ENCODE data around the gene FBXO17.

FBXO17 gene

DNA sequence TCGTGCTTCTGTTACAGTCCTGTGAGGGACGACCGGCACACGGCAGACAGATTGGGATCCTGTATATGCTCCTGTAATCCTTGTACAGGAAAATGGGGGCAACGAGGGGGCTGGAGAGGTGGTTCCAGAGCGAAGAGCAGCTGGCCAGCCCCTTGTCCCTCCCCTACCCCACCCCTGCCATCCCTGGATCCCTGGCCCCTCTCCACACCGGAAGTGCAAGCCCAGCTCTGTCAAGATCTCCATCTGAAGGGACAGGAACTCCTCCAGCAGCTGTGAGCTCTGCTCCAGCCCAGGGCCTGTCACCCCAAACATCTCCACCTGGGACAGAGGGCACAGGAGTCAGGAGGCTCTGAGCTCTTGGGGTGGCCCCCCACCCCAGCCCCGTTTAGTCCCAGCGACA lies 58.0 kb downstream of the FBXO17 start:
- DNase-seq (ENCODE audit: low spot score): no peak

DNA sequence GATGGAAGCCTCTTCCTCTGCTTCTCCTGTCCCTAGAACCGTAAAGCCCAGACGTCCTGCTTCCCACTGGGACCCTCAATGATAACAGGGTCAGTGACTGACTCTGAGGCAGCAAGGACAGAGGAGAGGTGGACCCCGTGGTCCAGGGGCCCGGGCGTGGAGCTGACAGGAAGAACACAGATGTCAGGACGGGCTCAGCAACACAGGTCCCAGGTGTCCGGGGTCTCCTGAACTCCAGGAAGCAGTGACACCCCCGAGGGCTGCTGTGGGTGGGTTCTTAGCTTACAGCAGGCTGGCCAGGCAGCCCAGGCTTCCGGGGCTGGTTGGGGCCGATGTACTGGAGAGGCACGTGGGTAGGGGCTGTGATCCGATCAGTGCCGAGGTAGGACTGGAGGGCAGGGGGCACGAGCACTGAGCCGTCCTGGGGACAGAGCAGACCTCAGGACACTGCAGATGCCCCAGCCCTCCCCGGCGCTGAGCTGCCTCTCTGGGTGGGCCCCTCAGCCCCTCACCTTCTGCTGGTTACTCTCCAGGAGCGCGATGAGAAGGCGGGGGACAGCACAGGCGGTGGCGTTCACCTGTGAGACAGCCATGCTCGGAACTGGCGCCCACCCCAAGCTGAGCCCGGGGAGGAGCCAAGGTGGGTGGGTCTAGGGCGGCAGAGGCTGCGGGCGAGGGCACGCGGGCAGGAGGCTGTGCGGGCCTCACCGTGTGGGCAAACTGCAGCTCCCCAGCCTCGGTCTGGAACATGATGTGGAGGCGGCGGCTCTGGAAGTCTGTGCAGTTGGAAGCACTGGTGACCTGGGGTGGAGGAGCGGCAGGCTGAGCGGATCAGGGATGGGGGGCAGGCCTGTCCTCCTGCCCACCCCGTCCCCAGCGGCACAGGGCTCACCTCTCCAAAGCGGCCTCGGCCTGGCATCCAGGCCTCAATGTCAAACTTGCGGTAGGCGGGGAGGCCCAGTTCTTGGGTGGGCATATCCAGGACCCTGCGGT lies 59.9 kb downstream of the FBXO17 start:
- no peak for DNase-seq (ENCODE audit: low spot score)

DNA sequence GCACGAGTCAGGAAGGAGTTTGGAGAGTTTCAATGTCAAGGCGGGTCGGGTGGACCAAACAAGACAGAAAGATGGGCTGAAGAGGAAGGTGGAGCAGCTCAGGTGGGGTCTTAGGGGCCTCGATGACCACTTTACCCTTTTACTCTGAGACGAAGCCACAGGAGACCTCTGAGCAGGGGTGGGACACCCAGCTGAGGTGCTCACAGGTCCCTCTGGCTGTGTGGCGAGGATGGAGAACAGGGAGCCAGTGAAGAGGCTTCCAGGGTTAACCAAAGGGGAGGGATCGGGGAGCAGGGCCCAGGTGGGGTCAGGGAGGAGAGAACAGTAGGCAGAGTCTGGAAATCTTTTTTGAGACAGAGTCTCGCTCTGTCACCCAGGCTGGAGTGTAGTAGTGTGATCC lies 61.6 kb downstream of the FBXO17 start:
- DNase-seq (ENCODE audit: low spot score): no peak

DNA sequence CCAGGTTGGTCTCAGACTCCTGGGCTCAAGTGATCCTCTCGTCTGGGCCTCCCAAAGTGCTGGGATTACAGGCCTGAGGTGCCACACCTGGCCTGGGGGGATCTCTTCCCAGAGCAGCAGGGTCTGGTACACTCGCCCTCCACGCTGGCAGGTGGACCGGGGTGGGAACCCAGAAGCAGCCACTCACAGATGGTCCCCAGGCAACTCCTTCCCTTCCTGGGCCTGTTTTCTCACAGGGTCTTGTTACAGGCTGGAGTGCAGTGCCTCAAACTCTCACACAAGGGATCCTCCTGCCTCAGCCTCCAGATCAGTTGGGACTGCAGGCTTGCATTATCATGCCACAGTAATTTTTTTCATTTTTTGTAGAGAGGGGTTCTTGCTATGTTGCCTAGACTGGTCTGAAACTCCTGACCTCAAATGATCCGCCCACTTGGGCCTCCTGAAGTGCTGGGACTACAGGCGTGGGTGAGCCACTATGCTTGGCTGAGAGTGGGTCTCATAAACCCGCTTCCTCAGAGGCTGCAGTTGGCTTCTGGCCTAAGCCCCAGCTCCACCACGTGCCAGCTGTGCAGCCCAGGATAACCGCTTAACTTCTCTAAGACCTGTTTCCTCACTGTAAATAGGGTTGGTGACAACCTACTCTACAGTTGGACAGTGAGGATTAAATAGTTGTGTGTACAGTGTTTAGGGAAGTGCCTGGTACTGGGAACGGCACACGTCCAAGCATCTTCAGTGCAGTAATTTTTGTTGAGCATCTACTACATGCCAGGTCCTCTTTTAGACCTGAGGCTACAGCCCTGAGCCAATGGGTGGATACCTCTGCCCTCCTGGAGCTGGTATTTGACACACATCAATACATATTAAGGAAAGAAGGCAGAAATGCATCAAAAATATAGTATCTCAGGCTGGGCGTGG lies 62.7 kb downstream of the FBXO17 start:
- no peak for DNase-seq (ENCODE audit: low spot score)

DNA sequence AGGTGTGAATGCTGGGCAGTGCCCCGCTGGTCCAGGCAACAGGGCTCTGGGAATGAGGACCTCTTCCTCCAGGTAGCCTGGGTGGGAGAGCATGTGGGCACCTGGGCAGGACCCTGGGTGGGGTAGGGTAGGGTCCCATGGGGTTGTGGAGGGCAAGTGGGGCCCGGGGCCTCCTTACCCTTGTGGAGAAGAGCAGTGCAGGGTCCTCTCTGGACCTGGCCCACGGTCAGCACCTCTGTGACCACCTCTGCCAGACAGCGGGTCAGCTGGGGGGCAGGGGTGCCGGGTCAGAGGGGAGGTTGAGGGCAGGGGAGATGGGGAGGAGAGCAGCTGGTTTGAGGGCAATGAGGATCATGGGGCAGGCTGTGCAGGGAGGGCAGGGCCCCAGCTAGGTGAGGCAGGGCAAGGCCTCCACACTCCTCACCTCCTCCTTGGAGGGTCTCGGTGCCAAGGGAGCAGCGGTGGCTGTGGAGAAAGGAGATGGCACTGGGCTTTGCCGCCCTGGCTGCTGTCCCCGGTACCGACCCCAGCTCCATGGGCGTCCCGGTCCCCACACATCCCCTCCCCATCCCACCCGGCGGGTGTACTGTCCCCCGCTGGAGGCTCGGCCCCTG lies 64.0 kb downstream of the FBXO17 start:
- no peak for DNase-seq (ENCODE audit: low spot score)

DNA sequence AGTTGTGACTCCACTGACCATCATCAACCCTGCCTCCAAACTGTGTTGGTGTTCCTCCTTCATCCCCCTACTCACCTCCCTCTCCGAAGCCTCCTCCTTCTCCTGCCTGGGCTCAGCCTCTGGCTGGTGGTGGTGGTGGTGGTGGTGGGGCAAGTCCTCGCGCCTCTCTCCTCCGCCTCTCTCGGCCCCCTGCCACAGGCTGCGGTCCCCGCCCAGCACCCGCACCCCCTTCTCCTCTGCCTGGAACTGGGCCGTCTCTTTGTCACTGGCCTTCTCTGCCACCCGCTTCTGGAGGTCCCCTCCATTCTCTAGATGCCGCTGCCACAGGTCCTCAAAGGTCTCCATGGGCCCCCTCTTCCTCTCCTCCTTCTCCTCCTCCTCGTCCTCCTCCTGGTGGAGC lies 65.1 kb downstream of the FBXO17 start:
- DNase-seq (ENCODE audit: low spot score): no peak

DNA sequence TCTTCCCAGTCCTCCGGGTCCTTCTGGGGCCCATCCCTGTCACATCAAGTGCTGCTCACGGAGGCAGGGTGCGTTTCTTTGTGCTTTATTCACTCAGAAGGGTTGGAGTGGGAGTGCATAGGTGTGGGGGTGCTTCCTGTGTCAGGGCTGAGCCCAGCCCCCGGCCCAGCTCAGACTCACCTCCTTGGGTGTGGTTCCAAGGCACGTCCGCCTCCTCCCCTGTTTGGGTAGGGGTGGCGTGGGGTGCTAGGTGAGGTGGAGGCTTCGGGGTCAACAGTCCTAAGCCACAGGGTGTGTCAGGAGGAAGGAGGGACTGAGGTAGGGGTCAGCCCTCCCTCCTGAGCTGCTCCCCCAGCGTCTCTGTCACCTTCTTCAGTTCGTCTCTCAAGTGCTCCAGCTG lies 66.6 kb downstream of the FBXO17 start:
- no peak for DNase-seq (ENCODE audit: low spot score)

DNA sequence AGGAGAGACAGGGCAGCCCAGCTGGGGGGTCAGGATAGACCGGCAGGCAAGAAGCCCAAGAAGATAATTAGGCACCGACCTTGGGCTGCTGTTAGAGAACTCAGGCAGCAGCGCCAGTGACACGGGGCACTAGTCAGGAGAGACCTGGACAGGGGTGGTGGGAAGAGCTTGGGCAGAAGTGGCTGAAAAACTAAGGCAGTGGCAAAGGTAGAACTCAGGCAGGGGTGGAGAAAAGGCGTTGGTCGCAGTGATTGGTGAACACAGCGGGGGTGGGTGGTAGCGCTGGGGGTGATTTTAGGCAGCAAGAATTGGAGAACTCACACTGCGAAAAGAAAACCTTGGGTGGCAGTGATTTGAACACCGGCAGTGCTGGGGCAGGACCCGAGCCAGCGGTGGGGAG lies 67.9 kb downstream of the FBXO17 start:
- DNase-seq (ENCODE audit: low spot score): no peak

DNA sequence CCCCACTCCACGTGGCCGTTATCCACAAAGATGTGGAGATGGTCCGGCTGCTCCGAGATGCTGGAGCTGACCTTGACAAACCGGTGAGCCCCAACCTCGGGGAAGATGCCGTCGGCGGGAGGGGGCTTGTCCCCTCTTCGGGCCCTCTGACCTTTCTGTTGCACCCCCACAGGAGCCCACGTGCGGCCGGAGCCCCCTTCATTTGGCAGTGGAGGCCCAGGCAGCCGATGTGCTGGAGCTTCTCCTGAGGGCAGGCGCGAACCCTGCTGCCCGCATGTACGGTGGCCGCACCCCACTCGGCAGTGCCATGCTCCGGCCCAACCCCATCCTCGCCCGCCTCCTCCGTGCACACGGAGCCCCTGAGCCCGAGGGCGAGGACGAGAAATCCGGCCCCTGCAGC lies 68.3 kb downstream of the FBXO17 start:
- DNase-seq (ENCODE audit: low spot score): no peak

DNA sequence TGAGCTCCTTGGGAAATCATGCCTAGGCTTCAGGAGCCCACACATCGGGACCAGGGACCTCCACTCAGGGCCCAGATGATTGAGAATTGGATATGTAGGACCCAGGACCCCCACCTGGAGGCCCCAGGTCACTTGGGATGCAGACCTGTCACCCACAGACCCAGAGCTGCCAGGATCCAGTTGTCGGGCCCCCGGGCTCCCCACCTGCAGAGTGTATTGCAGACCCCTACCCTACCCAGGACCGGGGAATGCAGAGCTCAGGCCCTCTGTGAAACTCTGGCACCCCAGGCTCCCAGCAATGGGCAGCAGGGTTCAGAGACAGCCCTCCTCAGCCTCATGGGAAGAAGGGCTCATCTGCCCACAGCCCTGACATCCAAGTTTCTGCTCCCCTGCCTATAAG lies 69.9 kb downstream of the FBXO17 start:
- no peak for DNase-seq (ENCODE audit: low spot score)

DNA sequence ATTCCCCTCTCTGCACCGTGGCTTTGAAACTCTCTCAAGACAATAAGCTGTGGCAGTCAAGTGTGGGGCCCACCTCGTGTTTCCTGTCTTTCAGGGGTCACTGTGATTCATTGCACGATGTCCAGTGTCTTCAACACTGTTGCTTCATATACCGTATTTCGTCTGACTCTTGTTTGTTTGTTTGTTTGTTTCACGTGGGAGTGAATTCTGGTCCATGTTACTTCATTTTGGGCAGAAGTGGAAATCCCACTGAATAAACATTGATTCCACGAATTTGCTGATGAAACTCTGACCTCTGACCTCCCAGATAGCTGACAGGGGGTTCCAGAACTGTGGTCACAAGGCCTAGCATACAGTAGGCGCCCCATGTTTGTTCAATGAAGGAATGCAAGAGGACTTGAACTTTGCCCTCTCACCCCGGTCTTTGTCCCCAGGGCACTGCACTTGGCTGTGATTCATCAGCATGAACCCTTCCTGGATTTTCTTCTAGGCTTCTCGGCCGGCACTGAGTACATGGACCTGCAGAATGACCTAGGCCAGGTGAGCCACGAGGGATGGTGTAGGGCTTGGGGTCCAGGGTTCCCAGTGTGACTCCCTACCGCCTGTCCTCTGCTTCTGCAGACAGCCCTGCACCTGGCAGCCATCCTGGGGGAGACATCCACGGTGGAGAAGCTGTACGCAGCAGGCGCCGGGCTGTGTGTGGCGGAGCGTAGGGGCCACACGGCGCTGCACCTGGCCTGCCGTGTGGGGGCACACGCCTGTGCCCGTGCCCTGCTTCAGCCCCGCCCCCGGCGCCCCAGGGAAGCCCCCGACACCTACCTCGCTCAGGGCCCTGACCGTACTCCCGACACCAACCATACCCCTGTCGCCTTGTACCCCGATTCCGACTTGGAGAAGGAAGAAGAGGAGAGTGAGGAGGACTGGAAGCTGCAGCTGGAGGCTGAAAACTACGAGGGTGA lies 70.7 kb downstream of the FBXO17 start:
- DNase-seq (ENCODE audit: low spot score): no peak

DNA sequence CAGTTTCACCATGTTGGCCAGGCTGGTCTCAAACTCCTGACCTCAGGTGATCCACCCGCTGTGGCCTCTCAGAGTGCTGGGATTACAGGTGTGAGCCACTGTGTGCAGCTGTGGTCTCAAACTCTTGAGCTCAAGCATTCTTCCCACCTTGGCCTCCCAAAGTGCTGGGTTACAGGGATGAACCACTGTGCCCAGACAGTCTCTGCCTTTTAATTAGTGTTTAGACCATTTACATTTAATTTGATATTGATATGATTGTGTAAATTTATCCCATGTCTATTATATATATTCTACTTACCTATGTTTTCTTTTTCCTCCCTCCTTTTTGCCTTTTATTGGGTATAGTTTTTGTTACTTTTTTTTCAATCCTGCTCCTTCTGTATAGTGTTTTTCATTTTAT lies 73.9 kb downstream of the FBXO17 start:
- DNase-seq (ENCODE audit: low spot score): no peak

DNA sequence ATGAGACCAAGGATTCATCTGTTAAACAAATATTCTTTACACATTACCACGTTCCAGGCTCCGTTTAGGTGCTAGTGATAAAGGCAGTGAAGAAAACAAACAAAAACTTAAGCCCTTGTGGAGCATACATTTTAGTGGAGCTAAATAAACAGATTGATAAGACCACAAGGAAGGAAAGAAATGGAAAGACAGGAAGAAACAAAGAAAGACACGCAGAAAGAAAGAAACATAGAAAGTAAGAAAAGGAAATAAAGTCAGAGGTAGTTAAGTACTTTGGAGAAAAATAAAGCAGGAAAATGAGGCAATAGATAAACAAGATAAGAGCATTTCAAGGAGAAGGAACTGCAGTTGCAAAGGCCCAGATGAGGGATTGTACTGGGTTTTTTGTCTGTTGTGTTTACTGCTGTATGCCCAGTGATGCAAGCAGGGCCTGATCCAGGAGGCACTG lies 74.8 kb downstream of the FBXO17 start:
- DNase-seq (ENCODE audit: low spot score): peak; percentile 28

DNA sequence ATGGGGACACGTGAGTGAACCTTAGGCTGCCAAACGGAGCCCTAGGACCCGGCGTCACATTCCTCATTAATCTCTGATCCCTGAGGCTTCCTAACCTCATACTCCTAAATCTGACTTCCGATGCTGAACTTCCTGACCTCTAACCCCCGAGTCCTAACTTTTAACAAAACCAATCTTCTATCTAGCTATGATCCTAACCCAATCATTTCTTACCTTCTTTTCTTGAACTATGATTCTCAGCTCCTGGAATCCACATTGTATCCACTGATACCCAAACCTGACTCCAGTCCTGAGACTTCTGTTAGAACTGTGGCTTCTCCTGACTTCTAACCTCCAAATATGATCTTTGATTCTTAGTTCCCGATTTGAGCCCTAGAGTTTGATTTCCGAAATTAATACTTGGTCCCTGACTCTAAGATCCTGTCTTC lies 75.3 kb downstream of the FBXO17 start:
- DNase-seq (ENCODE audit: low spot score): peak; percentile 85

DNA sequence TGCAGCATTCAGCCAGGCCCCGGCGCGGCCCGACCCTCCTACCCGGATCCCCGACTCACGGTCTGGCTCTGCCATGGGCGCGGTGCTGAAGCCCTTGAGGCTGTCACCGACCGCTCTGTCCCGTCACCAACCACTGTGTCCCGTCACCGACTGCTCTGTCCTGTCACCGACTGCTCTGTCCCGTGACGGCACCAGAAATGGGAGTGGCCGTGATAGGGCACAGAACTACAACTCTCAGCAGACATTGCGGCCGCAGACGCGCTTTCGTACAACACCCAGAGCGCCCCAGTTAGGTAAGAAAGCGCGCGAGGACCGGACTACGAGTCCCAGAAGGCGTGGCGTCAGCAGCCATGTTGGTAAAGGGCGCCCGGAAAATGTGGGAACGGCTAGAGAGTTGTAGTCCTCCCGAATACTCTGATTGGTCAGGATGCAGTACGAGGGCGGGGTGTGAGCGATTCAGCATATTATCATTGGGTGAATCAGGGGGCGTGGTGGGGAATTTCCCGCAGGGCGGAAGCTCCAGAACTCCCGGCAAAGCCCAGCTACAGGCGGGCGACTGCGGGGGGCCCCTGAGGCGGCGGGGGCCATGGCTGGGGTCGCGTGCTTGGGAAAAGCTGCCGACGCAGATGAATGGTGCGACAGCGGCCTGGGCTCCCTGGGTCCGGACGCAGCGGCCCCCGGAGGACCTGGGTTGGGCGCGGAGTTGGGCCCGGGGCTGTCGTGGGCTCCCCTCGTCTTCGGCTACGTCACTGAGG lies 75.9 kb downstream of the FBXO17 start, which contains the start of the genes NFKBIB and SIRT2:
TSS of gene NFKBIB (plus strand) at position 523 of the 755 bp plus-strand sequence. CDS start at position 587, 64 bp downstream.
TSS of gene SIRT2 (minus strand) at position 172 of the 755 bp plus-strand sequence. CDS start at position 75, 97 bp downstream.
- DNase-seq (ENCODE audit: low spot score): peak; percentile 100

DNA sequence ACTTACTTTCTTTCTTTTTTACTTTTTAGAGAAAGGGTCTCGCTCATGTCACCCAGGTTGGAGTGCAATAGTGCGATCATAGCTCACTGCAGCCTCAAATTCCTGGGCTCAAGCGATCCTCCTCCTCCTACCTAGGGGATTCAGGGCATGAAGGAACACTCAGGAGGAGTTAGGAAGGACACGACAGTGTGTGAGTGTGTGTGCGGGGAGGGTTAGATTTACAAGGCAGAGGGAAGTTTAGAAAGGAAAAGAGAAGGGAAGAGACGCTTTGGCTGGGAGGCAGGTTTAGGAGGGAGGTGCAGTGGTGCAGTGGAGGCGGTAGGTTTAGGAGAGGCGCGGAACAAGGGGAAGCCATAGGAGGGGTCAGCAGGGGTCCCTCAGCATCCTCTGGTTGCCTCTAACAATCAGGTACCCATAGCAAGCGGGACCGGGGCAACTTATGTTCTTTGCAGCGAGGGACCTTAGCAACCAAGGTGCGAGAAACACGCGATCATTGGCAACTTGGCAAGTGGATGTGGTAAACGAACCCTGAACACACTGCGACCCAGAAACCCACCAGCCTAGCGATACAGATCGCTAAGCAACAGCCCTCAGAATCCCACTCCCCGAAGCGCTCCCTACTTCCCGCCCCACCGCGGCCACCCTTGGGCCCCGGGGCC lies 76.6 kb downstream of the FBXO17 start:
- peak; percentile 31 for DNase-seq (ENCODE audit: low spot score)

DNA sequence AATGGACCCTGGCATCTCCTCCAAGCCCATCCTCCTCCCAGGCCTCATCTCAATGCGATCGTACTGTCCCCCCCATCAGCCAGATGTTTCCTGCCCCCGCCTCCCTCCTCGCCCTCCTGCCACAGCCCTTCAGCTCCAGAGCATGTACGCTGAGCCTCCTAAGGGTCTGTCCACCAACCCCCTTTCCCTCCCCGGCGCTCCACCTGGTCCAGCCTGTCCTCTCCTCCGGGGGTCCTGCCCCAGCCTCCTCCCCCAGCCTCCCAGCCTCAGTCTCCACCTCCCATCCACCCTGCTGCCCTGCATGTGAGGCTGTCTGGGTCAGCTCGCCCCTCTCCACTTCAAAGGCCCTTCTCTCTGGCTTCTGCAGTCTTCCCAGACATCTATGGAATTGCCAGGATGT lies 80.6 kb downstream of the FBXO17 start:
- DNase-seq (ENCODE audit: low spot score): no peak

DNA sequence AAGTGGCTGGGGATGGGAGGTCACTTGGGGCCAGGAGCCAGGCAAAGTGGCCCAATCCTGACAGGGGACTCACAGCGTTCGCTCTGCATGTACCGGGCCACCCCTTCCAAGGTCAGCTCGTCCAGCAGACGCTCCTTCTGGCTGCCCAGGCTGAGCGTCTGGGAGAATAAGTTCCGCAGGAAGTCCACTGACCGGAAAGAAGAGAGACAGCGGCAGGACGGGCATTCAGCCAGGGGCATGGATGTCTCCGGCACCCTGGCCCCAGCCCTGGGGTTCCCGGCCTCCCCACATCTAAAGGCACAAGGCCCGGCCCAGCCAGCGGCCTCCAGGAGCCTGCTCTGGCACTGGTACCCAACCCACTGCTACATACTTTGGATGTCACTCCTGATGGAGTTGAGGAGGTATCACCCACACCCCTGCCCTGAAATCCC lies 82.2 kb downstream of the FBXO17 start:
- DNase-seq (ENCODE audit: low spot score): no peak

DNA sequence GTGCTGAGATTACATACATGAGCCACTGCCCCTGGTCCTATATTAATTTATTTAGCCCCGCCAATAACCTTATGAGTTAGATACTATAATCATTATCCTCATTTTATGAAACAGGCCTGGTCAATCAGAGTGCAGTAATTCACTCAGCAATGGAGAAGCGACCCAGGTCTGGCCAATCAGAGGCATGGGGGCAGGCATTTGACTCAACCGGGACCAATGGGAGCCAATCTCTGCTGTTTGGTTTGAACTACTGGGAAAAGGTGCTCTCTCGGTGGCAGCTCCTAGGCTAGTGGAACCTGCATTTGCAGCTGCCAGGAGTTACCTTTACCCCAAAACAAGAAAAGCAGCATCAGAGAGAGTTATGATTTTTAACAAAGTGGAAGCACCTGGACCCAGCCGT lies 82.7 kb downstream of the FBXO17 start:
- DNase-seq (ENCODE audit: low spot score): no peak

Measured in RKO (cell line).